Testis (tissue), 2 donors: ENCODE results near the gene OPCML.

Experiments
- POLR2A ChIP-seq: fragments of 450-650 bp; IDR thresholded peaks from one replicate; pipeline ENCODE4 v1.6.1; 2017; ENCODE audit warnings: antibody characterized with exemption, mild to moderate bottlenecking, moderate library complexity
- TF ChIP-seq, protein P1 (sequence below), 3 experiments: fragments of 450-650 bp in 2 of 3; fragments of 200-600 bp in 1 of 3; sonication (generic) in 1 of 3; IDR thresholded peaks; one replicate each; pipeline ENCODE4 v1.5.1; 2016 to 2019; ENCODE audit warnings: antibody characterized with exemption in 3 of 3, mild to moderate bottlenecking in 2 of 3, moderate library complexity in 1 of 3

DNA sequence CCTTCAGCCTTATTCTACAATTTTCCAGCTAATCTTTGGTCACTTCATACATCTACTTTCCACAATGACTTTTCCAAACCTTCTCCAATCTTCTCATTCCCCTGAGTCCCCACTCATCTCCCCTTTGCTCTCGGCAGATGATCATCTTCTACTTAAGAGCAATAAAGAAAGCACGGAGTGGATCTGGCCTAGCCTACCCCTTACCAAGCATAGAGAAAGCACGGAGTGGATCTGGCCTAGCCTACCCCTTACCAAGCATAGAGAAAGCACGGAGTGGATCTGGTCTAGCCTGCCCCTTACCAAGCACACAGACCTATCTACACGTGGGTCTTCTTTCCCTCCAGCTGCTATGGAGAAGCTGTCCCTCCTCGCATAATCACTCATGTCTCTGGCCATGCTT lies 558.6 kb downstream of the OPCML start:
- TF ChIP-seq, protein P1, sequence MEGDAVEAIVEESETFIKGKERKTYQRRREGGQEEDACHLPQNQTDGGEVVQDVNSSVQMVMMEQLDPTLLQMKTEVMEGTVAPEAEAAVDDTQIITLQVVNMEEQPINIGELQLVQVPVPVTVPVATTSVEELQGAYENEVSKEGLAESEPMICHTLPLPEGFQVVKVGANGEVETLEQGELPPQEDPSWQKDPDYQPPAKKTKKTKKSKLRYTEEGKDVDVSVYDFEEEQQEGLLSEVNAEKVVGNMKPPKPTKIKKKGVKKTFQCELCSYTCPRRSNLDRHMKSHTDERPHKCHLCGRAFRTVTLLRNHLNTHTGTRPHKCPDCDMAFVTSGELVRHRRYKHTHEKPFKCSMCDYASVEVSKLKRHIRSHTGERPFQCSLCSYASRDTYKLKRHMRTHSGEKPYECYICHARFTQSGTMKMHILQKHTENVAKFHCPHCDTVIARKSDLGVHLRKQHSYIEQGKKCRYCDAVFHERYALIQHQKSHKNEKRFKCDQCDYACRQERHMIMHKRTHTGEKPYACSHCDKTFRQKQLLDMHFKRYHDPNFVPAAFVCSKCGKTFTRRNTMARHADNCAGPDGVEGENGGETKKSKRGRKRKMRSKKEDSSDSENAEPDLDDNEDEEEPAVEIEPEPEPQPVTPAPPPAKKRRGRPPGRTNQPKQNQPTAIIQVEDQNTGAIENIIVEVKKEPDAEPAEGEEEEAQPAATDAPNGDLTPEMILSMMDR (IDR thresholded peaks at IDR 0.05): no peak
- TF ChIP-seq POLR2A: no peak
